ENCODE data around the gene RASGRP2.

The RASGRP2 gene

GRCh38 chr11:64694821-64695365 lies 49.0 kb downstream of the RASGRP2 start:
- DNase-seq (ENCODE audit: low read depth): no peak

GRCh38 chr11:64694026-64694755 lies 49.8 kb downstream of the RASGRP2 start:
- DNase-seq (ENCODE audit: low read depth): no peak

DNA sequence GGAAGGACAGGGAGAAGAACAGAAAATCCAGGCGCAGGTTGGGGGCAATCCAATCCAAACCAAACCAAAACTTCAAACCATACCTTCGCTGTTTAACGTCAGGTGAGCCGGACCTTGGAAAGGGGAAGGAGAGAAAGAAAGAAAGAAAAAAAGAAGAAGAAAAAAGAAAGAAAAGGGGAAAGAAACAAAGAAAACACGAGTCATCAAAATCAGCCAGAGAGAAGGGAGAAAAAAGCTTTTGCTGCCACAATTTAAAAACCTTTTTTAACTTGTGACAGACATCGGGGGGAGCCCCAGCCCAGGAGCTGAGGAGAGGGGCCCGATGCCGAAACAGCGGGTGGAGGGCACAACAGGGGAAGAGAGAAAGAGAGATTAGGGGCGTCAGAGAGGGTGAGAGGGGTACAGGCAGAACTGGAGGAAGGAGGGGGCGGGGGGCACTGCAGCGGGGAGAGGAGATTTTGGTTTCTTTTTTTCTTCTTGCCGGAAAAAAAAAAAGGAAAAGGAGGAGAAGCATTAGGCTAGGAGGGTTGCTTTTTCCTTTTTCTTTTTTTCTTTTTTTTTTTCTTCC lies 51.1 kb downstream of the RASGRP2 start:
- no peak for DNase-seq (ENCODE audit: low read depth)

DNA sequence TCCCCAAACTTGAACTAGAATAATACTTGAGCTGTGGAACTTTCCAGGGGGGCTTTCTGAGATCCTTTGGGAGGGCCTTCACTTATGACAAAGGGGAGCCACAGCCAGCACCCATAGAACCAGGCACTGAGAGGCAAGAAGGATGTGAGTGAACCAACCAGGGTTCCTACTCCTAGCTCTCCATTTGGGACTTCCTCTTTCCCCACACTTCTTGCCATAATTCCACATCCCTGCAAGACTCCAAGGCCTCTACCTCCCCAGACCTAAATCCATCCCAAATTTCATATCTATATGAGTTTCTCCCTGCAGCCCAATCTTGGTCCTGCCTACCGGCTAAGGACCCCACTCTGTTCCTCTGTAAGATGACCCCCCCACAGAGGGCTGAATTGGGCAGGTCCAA lies 52.4 kb downstream of the RASGRP2 start:
- no peak for DNase-seq (ENCODE audit: low read depth)

GRCh38 chr11:64690235-64690634 lies 53.7 kb downstream of the RASGRP2 start:
- DNase-seq (ENCODE audit: low read depth): no peak

- DNase-seq (ENCODE audit: low read depth): peak; percentile 71
Observed at GRCh38 chr11:64688534-64688982, 55.4 kb downstream of the RASGRP2 start.

DNA sequence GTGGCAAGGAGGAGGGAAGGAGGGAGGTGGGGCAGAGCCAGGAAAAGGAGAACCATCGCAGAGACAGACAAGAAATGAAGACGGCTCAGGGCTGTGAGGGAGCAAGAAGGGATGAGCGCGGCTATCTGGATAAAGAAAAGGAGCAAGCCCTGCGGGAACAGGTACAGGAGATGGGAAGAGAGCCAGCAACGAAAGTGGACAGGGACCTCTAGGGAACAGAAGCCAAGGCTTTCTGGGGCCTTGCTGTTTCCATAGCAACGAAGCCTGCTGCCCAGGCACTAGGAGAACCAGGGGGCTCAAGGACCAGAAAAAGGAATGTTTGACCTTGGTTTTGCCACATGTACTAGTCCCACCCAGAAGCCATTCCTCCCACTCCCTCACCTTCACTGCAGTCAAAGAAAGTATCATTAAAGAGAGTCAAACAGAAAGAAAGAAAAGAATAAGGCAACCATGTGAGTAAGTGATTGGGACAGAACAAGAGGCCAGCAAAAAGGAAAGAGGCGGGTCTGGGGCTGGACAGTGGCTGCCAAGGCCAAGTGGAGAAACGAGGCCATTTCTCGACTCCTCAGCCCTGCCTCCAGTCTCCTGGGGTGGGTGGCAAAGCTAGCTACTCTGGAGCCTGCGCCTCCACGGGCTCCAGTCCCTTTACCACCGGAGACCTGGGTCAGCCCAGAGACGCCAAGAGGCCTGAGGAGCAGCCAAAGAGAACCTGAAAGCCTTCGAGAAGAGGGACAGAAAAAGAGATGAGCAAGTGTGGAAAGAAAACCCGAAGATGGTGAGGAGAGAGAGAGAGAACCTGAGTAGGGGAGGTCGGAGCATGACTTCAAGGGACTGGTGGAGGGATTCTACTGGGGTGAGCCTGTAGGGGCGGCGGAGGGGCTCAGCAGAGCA lies 56.1 kb downstream of the RASGRP2 start:
- DNase-seq (ENCODE audit: low read depth): no peak

GRCh38 chr11:64687204-64687603 lies 56.7 kb downstream of the RASGRP2 start:
- DNase-seq (ENCODE audit: low read depth): no peak

- no peak for DNase-seq (ENCODE audit: low read depth)
Observed at GRCh38 chr11:64686466-64687170, 57.3 kb downstream of the RASGRP2 start.

- DNase-seq (ENCODE audit: low read depth): no peak
Observed at GRCh38 chr11:64685536-64685935, 58.4 kb downstream of the RASGRP2 start.

DNA sequence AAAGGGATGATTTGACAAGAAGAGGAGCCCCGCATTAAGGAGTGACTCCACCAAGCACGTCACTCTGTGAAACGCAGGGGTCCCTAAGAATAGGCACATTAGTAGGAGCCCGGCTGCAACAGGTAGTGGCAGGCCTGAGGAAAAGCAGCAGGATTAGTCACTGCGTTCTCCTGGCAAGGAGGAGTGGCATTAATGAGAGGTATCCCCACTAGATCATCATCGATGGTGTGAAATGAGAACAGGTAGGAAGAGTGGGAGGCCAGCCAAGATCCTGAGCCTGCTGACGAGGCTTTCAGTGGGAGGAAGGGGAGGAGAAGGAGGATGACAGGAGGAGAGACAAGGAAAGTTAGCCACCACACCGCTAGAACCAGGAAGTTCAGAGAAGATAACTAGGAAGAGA lies 59.6 kb downstream of the RASGRP2 start:
- no peak for DNase-seq (ENCODE audit: low read depth)

DNA sequence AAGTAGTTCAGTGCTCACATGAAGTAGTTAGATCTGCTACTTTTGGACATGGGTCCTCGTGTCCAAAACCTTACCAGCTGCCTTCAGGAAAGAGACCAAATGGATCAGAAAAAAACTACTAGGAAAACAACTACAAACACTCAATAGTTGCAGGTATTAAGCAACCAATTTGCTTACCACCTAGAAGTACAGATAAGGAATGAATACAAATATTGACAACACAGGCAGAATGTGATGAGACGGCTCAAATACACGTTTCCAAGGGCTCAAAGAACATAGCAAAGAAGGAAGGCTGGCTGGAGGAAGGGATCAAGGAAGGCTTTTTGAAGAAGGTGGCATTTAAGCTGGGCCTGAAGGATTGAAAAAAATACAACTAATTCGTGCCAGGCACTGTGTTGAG lies 62.8 kb downstream of the RASGRP2 start:
- no peak for DNase-seq (ENCODE audit: low read depth)

- DNase-seq (ENCODE audit: low read depth): no peak
Observed at GRCh38 chr11:64679846-64680245, 64.1 kb downstream of the RASGRP2 start.

- DNase-seq (ENCODE audit: low read depth): no peak
Observed at GRCh38 chr11:64677441-64678023, 66.4 kb downstream of the RASGRP2 start.
